HepG2 (cell line): ENCODE results near the gene KRT76. TPM values are rescaled to one million over a fixed set of nuclear protein-coding genes. Genes with fewer than 3 reads are reported as not detected.

Experiments
- ATAC-seq: fragments of 200-7000 bp; cut with Tn5 transposase; 3 replicates; pipeline ENCODE4 v1.9.1; 2020; ENCODE audit warnings: mild to moderate bottlenecking, moderate library complexity
- BruUV-seq: library from RNA; stranded (reverse); fragments of 400-500 nt; replicated peaks from 2 replicates; lab custom pipeline; 2021; lab: Mats Ljungman, UMichigan
- CTCF ChIA-PET: fragments of 300-600 bp; formaldehyde crosslinking; extraction: SDS; loops from one replicate; lab custom pipeline; 2021; ENCODE audit warnings: low total read pairs, inconsistent platforms, low intra/inter-chr PET ratio; lab: Yijun Ruan, JAX
- POLR2A ChIA-PET: fragments of 350-600 bp; sonication (Branson Sonifier 250); formaldehyde crosslinking; loops from one replicate; lab custom pipeline; 2020; ENCODE audit warnings: antibody characterized with exemption, inconsistent platforms; lab: Yijun Ruan, JAX
- DNase-seq: peaks from one replicate; pipeline ENCODE4 v3.0.0-alpha.2; 2015; ENCODE audit warnings: low spot score
- FAIRE-seq: peaks from 3 replicates; lab custom pipeline; 2011; peaks lifted over from hg19 to GRCh38; lab: Jason Lieb, UNC
- H2AFZ ChIP-seq: one replicate; pipeline ENCODE4 v1.6.1; 2011; ENCODE audit warnings: low read length, inconsistent platforms
- H3K27ac ChIP-seq: fragments of 300-600 bp; 3 replicates; pipeline ENCODE4 v1.8.0; 2011; ENCODE audit warnings: mixed run types, mild to moderate bottlenecking, mixed read lengths, low read length, inconsistent platforms; ENCODE audit not compliant: insufficient read depth; ENCODE audit errors: extremely low read length
- H3K27me3 ChIP-seq, 2 experiments: fragments of 200-600 bp in 1 of 2; 2 replicates in 1 of 2; 3 replicates in 1 of 2; pipeline versions ENCODE4 v1.6.0 to v1.8.0; 2011; ENCODE audit warnings: low read length in 2 of 2, mild to moderate bottlenecking in 2 of 2, moderate library complexity in 2 of 2, inconsistent platforms in 1 of 2; ENCODE audit not compliant: insufficient read depth in 2 of 2, control insufficient read depth in 1 of 2
- H3K36me3 ChIP-seq, 2 experiments: fragments of 200-600 bp in 1 of 2; replicated peaks in 1 of 2; 2 replicates in 1 of 2; 3 replicates in 1 of 2; pipeline versions ENCODE4 v1.5.1 to v1.8.0; 2011; ENCODE audit warnings: low read length in 2 of 2, inconsistent platforms in 1 of 2; ENCODE audit not compliant: insufficient read depth in 2 of 2, control insufficient read depth in 1 of 2
- H3K4me1 ChIP-seq: 2 replicates; pipeline ENCODE4 v1.5.1; 2012; ENCODE audit warnings: low read length, inconsistent platforms; ENCODE audit not compliant: insufficient read depth
- H3K4me2 ChIP-seq: 2 replicates; pipeline ENCODE4 v1.6.0; 2011; ENCODE audit warnings: low read depth, low read length, inconsistent platforms
- H3K4me3 ChIP-seq, 3 experiments: fragments of 200-600 bp in 1 of 3; sonication (generic), shearing (Covaris generic) in 1 of 3; replicated peaks in 1 of 3; 2 replicates each; pipeline ENCODE4 v1.5.1; 2011 to 2016; ENCODE audit warnings: low read length in 3 of 3, inconsistent platforms in 2 of 3, low read depth in 2 of 3, mild to moderate bottlenecking in 2 of 3, control low read depth in 1 of 3, mixed read lengths in 1 of 3; ENCODE audit not compliant: insufficient read depth in 1 of 3
- H3K79me2 ChIP-seq: one replicate; pipeline ENCODE4 v1.6.1; 2011; ENCODE audit warnings: low read length, inconsistent platforms; ENCODE audit not compliant: insufficient read depth
- H3K9ac ChIP-seq: 2 replicates; pipeline ENCODE4 v1.6.0; 2011; ENCODE audit warnings: mild to moderate bottlenecking, low read depth, low read length, inconsistent platforms; ENCODE audit not compliant: insufficient read depth
- H3K9me3 ChIP-seq: 2 replicates; pipeline ENCODE4 v1.5.1; 2012; ENCODE audit warnings: mild to moderate bottlenecking, low read length
- H4K20me1 ChIP-seq: 2 replicates; pipeline ENCODE4 v1.6.0; 2011; ENCODE audit warnings: inconsistent platforms, mild to moderate bottlenecking, low read length, moderate library complexity; ENCODE audit not compliant: insufficient read depth
- BHLHE40 ChIP-seq: IDR thresholded peaks from 2 replicates; pipeline ENCODE4 v1.6.1; 2011; ENCODE audit warnings: low read length, improper control_type of control experiment
- CEBPG ChIP-seq: IDR thresholded peaks from 2 replicates; pipeline ENCODE4 v1.6.1; 2016
- CERS6 ChIP-seq: sonication (generic); formaldehyde crosslinking; IDR thresholded peaks from 2 replicates; pipeline ENCODE4 v1.5.0; 2020; ENCODE audit warnings: missing genetic modification reagents
- ELF1 ChIP-seq: sonication (generic); formaldehyde crosslinking; IDR thresholded peaks from 2 replicates; pipeline ENCODE4 v1.4.0; 2020; ENCODE audit warnings: missing genetic modification reagents
- ERF ChIP-seq: IDR thresholded peaks from 2 replicates; pipeline ENCODE4 v1.6.1; 2018; ENCODE audit warnings: missing biosample characterization, missing genetic modification reagents
- FUBP1 ChIP-seq: sonication (generic); formaldehyde crosslinking; IDR thresholded peaks from 2 replicates; pipeline ENCODE4 v1.5.1; 2020; ENCODE audit warnings: missing genetic modification reagents, mild to moderate bottlenecking, borderline replicate concordance
- HES4 ChIP-seq: sonication (generic); formaldehyde crosslinking; IDR thresholded peaks from 2 replicates; pipeline ENCODE4 v1.9.0; 2021; ENCODE audit warnings: mild to moderate bottlenecking, missing genetic modification reagents, borderline replicate concordance
- IRF1 ChIP-seq: sonication (generic); formaldehyde crosslinking; IDR thresholded peaks from 2 replicates; pipeline ENCODE4 v1.4.0; 2020; ENCODE audit warnings: low read depth, mild to moderate bottlenecking, missing genetic modification reagents
- MLLT10 ChIP-seq: sonication (generic); formaldehyde crosslinking; IDR thresholded peaks from 2 replicates; pipeline ENCODE4 v1.4.0; 2020; ENCODE audit warnings: missing genetic modification reagents
- NFYB ChIP-seq: sonication (generic); formaldehyde crosslinking; IDR thresholded peaks from 2 replicates; pipeline ENCODE4 v1.4.0; 2020; ENCODE audit warnings: missing genetic modification reagents
- PLSCR1 ChIP-seq: sonication (generic); formaldehyde crosslinking; IDR thresholded peaks from 2 replicates; pipeline ENCODE4 v1.5.0; 2020; ENCODE audit warnings: missing genetic modification reagents, mild to moderate bottlenecking, borderline replicate concordance
- SMAD1 ChIP-seq: sonication (generic); formaldehyde crosslinking; IDR thresholded peaks from 2 replicates; pipeline ENCODE4 v1.4.0; 2020; ENCODE audit warnings: missing genetic modification reagents, low read depth, mild to moderate bottlenecking, borderline replicate concordance
- TIGD3 ChIP-seq: sonication (generic); formaldehyde crosslinking; IDR thresholded peaks from 2 replicates; pipeline ENCODE4 v1.5.1; 2020; ENCODE audit warnings: mild to moderate bottlenecking, missing genetic modification reagents, borderline replicate concordance
- TOE1 ChIP-seq: sonication (generic); formaldehyde crosslinking; IDR thresholded peaks from 2 replicates; pipeline ENCODE4 v1.4.0; 2020; ENCODE audit warnings: mild to moderate bottlenecking, missing genetic modification reagents
- ZFP82 ChIP-seq: sonication (generic); formaldehyde crosslinking; IDR thresholded peaks from 2 replicates; pipeline ENCODE4 v1.5.1; 2020; ENCODE audit warnings: mild to moderate bottlenecking, missing genetic modification reagents, borderline replicate concordance
- ZNF558 ChIP-seq: sonication (generic); formaldehyde crosslinking; IDR thresholded peaks from 2 replicates; pipeline ENCODE4 v1.9.0; 2022; ENCODE audit warnings: mild to moderate bottlenecking, missing genetic modification reagents, borderline replicate concordance
- ZNF720 ChIP-seq: sonication (generic); formaldehyde crosslinking; IDR thresholded peaks from 2 replicates; pipeline ENCODE4 v1.4.0; 2020; ENCODE audit warnings: missing genetic modification reagents
- ZNF75D ChIP-seq: sonication (generic); formaldehyde crosslinking; IDR thresholded peaks from 2 replicates; pipeline ENCODE4 v1.8.1; 2023; ENCODE audit warnings: missing genetic modification reagents, mild to moderate bottlenecking, borderline replicate concordance
- ZSCAN21 ChIP-seq: sonication (generic); formaldehyde crosslinking; IDR thresholded peaks from 2 replicates; pipeline ENCODE4 v1.8.0; 2022; ENCODE audit warnings: mild to moderate bottlenecking, missing genetic modification reagents, moderate library complexity, borderline replicate concordance
- ZSCAN9 ChIP-seq: IDR thresholded peaks from 2 replicates; pipeline ENCODE4 v1.6.1; 2016; ENCODE audit warnings: borderline replicate concordance
- WGBS: methylation state at CpG from one replicate; pipeline ENCODE4 v1.1.6; 2017; ENCODE audit warnings: low lambda C conversion rate; 5-methylcytosine and 5-hydroxymethylcytosine counted together
- in situ Hi-C: cut with HindIII; loops from 2 replicates; pipeline ENCODE4 v1.10.0; 2017; ENCODE audit warnings: low pct_unique_long_range_greater_than_20kb; ENCODE audit not compliant: extremely low pct_ligation_motif_present
- intact Hi-C: fragments of 100-400 bp; cut with micrococcal nuclease; formaldehyde crosslinking; loops from one replicate; pipeline ENCODE4 v1.10.0; 2022; ENCODE audit not compliant: unreplicated experiment
- polyA plus RNA-seq, 8 experiments: library from polyadenylated mRNA; depleted of rRNA in 3 of 8; stranded (reverse) in 7 of 8; unstranded in 1 of 8; fragments of >200 nt; fragmentation: Illumina TruSeq in 4 of 8; extraction: Trizol in 4 of 8; gene quantifications; 2 replicates each; pipeline versions ENCODE4 v1.2.1 to v1.2.3, GENCODE V29; 2011 to 2016; ENCODE audit warnings: low read depth in 4 of 8, missing spikeins in 1 of 8, mixed read lengths in 1 of 8; ENCODE audit not compliant: insufficient read depth in 1 of 8
- total RNA-seq, 5 experiments: library from RNA; depleted of rRNA; stranded (reverse); fragments of >200 nt; fragmentation: Illumina TruSeq; extraction: Trizol; gene quantifications; 2 replicates each; pipeline ENCODE4 v1.2.3, GENCODE V29; 2016; ENCODE audit warnings: low read depth in 1 of 5

KRT76 gene
- total and polyA plus RNA-seq, 2 of the 13 experiments (the other 11 are each of a cell fraction or from before 2014, with no cell fraction given): not detected

- TF ChIP-seq TIGD3 (CRISPR knock-in tag) (no peak), HES4 (CRISPR knock-in tag) (no peak), TOE1 (no peak)
These were observed 9.7 kb downstream of the KRT76 start (continued) for GRCh38 chr12:52767427-52767826.

- no peak overlapping the region for H3K9ac ChIP-seq
- H3K4me1 ChIP-seq: no peaks in the 10 kb centered on the region
- no peak overlapping the region for H2AFZ ChIP-seq
- CTCF ChIA-PET: no interaction called here
- H3K4me2 ChIP-seq: no peak overlapping the region
- BruUV-seq: no TSS peak
- no peak overlapping the region for H3K4me3 ChIP-seq
- intact Hi-C loops (no loop called here), in situ Hi-C loops (no loop called here)
- H3K9me3 ChIP-seq: no peaks in the 10 kb centered on the region; the same call in 1 of the 2 replicates
- FAIRE-seq (no peak), ATAC-seq (no peak), DNase-seq (no peak)
- H3K27me3 ChIP-seq: no peaks in the 10 kb centered on the region
- no peak overlapping the region for H3K27ac ChIP-seq
- 0% methylated on average over 1 of the region's 1 CpG for WGBS
- no peaks in the 10 kb centered on the region for H3K36me3 ChIP-seq
- POLR2A ChIA-PET: no interaction called here
- H3K79me2 ChIP-seq: no peaks in the 10 kb centered on the region
- H4K20me1 ChIP-seq: no peaks in the 10 kb centered on the region
- TF ChIP-seq CEBPG (CRISPR knock-in tag): no peak
- no peak for TF ChIP-seq ZNF558 (CRISPR knock-in tag)
- TF ChIP-seq PLSCR1: no peak
- no peak for TF ChIP-seq ERF
- no peak for TF ChIP-seq FUBP1 (CRISPR knock-in tag)
- no peak for TF ChIP-seq ELF1
- TF ChIP-seq CERS6: no peak
- no peak for TF ChIP-seq NFYB
- no peak for TF ChIP-seq ZSCAN21 (CRISPR knock-in tag)
- TF ChIP-seq SMAD1 (CRISPR knock-in tag): no peak
- TF ChIP-seq ZNF720: no peak
- no peak for TF ChIP-seq MLLT10
- TF ChIP-seq ZNF75D (CRISPR knock-in tag): no peak
- no peak for TF ChIP-seq ZFP82 (CRISPR knock-in tag)
- no peak for TF ChIP-seq BHLHE40
- no peak for TF ChIP-seq ZSCAN9
- no peak for TF ChIP-seq IRF1 (CRISPR knock-in tag)
These were observed 10.1 kb downstream of the KRT76 start for GRCh38 chr12:52767020-52767379.
